ENCODE measurements around the gene CRTC1. TPM values are rescaled to one million over a fixed set of nuclear protein-coding genes. Genes with fewer than 3 reads are reported as not detected.

The CRTC1 gene
- total RNA-seq, 1 donor from 2014 or later, result 3.2 TPM

DNA sequence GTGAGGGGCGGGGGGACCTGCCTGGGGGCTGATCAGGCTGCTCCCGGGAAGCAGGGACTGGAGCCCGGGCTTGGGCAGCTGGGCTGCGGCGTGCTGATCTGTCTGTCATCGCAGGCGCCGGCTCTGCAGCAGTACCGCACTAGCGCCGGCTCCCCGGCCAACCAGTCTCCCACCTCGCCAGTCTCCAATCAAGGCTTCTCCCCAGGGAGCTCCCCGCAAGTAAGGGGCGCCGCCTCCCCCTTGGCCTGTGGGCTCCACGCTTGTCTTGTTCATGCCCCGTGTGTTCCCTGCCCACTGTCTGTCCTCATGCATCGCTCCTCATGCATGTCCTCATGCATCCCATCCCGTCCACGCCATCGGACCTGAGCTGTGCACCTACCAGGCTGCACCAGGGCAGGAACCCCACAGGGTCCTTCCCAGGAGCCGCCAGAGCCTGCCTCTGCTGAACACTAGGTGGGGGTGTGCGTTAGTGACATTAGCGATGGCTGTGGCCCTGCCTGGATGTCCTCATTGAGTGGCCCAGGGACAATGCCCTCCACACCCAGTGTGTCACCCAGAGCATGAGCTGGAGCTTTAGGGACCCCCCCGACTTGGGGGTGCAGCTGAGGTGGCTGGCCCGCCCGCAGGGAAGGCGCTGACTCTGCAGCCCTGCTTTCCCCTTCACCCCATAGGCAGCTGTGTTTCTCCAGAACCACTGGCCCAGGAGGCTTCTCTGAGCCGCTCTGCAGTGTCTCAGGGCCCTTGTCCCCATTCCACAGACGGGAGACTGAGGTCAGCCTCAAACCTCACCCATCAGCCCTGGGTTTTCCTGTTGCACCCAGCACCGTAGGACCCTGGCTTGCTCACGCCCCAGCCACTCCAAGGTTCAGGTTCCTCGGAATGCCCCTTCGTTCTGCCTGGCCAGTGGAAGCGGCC is 88.1 kb downstream of the CRTC1 start:
- DNase-seq, result no peak

- no peak for DNase-seq
Measured at GRCh38 chr19:18772620-18773587, 89.4 kb downstream of the CRTC1 start.

GRCh38 chr19:18773682-18774081 is 90.2 kb downstream of the CRTC1 start:
- DNase-seq, result no peak

DNA sequence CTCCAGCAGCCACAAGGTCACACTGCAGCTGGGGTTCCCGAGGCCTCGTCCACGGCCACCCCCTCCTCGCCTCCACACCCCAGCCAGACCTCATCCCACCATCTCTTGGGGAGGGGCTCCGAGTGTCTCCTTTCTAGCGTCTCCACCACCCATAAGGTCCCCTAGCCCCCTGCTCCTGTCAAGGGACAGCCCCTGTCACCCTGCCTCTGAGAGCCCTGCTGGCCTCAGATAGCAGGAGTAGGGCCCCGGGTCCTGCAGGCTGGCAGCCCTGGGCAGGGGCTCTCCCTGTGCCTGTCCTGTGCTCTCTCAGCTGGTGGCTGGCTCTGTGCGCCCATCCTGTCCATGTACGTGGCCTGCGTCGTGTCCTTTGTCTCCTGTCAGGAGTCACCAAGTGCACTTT is 90.6 kb downstream of the CRTC1 start:
- no peak for DNase-seq

GRCh38 chr19:18774782-18775444 is 91.4 kb downstream of the CRTC1 start:
- no peak for DNase-seq

GRCh38 chr19:18775586-18776287 is 92.3 kb downstream of the CRTC1 start:
- no peak for DNase-seq

GRCh38 chr19:18776288-18776594 is 92.8 kb downstream of the CRTC1 start:
- no peak for DNase-seq

- DNase-seq, result no peak
Measured at GRCh38 chr19:18776736-18777135, 93.3 kb downstream of the CRTC1 start.

DNA sequence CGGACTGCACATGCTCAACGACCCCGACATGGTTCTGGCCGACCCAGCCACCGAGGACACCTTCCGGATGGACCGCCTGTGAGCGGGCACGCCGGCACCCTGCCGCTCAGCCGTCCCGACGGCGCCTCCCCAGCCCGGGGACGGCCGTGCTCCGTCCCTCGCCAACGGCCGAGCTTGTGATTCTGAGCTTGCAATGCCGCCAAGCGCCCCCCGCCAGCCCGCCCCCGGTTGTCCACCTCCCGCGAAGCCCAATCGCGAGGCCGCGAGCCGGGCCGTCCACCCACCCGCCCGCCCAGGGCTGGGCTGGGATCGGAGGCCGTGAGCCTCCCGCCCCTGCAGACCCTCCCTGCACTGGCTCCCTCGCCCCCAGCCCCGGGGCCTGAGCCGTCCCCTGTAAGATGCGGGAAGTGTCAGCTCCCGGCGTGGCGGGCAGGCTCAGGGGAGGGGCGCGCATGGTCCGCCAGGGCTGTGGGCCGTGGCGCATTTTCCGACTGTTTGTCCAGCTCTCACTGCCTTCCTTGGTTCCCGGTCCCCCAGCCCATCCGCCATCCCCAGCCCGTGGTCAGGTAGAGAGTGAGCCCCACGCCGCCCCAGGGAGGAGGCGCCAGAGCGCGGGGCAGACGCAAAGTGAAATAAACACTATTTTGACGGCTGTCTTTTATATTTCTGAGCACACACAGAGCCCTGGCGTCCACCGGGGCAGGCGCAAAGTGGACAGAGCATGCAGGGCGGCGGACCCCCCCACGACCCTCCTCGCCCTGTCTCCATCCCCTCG is 94.0 kb downstream of the CRTC1 start:
- no peak for DNase-seq

GRCh38 chr19:18778076-18778389 is 94.6 kb downstream of the CRTC1 start:
- DNase-seq, result no peak

DNA sequence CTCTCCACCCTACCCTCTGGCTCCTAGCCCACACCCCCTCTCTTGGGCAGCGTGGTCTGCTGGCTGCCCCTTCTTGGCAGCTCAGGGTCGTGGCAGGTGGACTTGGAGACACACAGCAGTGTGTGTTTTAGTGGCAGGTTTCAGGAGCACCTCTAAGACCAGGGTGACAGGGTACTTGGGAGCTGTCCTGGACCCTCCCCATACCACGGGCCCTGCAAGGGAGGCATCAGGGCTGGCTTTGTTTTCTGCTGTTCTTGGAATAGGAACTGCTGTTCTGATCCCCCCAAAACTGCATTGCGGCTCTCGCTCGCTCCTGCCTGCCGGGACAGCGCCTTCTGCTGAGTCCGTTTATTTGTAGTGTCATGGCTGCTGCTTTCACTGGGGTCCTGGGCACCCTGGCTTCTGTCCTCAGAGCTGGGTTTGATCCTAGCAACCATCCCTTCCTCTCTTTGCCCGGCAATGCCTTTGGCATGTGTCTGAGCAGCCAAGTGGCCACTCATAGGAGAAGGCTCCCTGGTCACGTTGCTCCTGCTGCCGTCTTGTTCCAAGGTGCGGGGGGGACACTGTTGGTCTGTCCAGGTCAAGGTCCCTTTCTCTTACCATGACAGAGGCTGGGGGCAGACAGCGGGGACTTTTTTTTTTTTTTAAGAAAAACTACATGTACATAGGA is 95.5 kb downstream of the CRTC1 start:
- DNase-seq, result no peak

DNA sequence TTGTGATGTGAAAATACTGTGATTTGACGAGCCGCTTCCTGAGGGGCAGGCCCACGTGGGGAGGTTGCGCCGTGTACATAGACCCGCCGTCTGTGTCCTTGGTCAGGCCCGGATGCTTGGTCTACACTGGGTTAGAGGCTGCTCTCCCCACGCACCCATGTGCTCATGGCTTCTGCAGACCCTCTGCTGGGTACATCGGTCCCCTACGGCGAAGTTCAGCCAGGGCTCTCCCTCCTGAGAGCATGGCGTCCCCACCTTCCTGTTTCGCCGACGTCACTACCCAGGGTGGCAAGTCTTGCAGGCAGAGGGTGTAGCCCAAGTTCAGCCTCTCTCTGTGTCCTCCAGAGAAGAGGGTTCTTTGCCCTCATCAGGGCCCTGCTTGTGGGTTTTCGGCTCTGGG is 96.6 kb downstream of the CRTC1 start:
- DNase-seq, result no peak

DNA sequence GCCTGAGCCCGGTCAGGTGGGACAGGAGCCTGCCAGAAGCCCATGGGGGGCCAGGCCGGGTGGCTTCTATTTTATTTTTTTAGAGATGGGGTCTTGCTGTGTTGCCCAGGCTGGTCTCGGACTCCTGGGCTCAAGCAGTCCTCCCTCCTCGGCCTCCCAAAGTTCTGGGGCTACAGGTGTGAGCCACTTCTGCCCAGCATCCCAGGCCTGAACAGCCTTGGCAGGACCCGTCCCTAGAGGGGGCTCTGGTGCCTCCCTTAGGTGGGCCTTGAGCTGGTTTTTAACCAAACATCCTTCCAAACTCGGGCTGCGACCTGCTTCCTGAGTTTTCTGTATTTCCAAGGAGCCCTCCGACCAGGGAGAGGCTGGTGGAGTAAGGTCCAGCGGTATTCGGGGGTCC is 97.2 kb downstream of the CRTC1 start:
- DNase-seq, result no peak

DNA sequence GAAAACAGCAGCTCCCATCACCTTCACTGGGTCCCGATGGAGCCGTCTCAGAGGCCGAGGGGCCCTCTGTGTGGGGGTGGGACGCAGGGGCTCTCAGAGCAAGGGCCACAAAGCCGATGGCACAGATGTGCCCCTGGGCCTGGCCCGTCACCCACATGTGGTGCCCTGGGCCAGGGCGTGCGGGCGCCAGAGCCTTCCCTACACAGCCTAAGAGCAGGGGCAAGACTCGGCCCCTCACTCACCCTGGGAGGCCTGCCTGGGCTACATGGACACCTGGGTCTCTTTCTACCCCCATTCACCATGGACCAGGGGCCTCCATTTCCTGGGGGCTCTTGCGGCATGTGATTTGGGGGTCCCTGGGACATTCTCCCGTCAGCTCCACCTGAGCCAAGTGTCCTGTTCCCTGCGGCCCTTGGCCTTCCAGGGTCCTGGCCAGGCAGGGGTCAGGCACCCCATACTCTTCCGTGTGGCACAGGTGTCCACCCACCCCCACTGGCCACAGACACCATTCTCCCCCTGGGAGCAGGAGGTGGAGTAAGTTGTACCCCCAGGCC is 97.6 kb downstream of the CRTC1 start:
- no peak for DNase-seq

- no peak for DNase-seq
Measured at GRCh38 chr19:18781885-18782527, 98.5 kb downstream of the CRTC1 start.

GRCh38 chr19:18782559-18783225 is 99.2 kb downstream of the CRTC1 start:
- no peak for DNase-seq

DNA sequence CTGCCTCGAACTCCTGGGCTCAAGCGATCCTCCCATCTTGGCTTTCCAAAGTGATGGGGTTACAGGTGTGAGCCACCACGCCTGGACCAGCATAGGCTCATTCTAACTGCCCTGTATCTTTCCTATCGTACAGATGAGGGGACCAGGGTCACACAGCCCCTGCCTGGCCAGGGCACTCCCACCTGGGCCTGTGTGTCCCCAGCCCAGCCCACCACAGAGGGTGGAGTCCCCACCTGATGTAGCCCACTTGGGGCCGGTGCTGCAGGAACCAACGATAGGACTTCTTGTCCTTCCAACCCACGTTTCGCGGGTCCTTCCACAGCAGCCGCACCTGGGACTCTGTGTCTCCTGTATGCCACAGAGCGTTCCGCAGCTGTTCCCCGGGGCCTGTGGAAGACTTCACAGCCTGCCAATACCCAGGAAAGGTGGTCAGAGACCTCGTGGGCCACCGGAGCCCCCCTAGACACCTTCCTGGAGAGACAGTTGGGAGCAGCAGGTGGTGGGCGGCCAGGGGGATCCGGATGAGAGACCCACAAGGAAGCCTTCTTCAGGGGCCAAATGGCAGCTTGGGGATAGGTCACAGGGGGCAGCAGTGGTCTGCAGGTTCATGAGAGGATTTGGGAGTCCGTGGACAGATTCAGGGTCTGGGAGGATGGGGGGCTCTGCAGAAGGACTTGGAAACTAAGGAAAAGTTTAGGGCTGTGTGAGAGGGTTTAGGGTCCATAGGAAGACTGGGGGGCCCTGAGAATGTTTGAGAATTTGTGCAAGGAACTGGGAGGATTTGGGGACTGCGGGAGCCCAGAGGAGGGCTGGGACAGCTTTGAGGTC is 100.7 kb downstream of the CRTC1 start:
- no peak for DNase-seq

DNA sequence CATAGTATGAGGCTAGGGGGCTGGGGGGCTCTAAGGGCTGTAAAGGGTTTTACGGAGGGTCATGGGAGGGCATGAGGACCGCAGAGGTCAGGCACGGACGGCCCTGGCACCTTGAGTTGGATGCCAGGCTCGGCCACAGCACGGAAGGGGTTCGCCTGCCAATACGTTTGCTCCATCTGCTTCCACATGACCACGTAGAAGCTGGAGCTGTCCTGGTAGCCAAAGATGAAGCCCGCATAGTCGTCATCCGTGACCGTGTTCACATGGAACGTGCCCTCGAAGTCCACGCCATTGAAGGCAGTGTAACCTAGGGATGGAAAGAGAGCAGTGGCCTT is 101.3 kb downstream of the CRTC1 start:
- DNase-seq, result no peak

Measured in skin of body (tissue), 2 donors.